K562 (cell line): ENCODE data around the gene APC2.

Experiments
- CTCF ChIP-seq, 3 experiments: IDR thresholded peaks in 2 of 3; conservative IDR thresholded peaks in 1 of 3; 2 replicates each; pipeline ENCODE4 v1.5.1; 2011 to 2012; ENCODE audit warnings: low read length in 3 of 3, mild to moderate bottlenecking in 3 of 3, control low read depth in 2 of 3, improper control_type of control experiment in 1 of 3, inconsistent platforms in 1 of 3, low read depth in 1 of 3, mixed read lengths in 1 of 3, moderate library complexity in 1 of 3; ENCODE audit not compliant: insufficient read depth in 2 of 3
- EP300 ChIP-seq: IDR thresholded peaks from 2 replicates; pipeline ENCODE4 v1.6.1; 2012; ENCODE audit warnings: low read length, improper control_type of control experiment
- FUS ChIP-seq: fragments of 200-400 bp; formaldehyde crosslinking; optimal IDR thresholded peaks from 2 replicates; pipeline ENCODE3; 2017; ENCODE audit warnings: low read depth, low read length
- NFIC ChIP-seq: fragments of 450-650 bp; IDR thresholded peaks from 2 replicates; pipeline ENCODE4 v1.6.1; 2017; ENCODE audit warnings: mild to moderate bottlenecking, inconsistent platforms
- POLR2A ChIP-seq: fragments of 450-650 bp; conservative IDR thresholded peaks from 2 replicates; pipeline ENCODE4 v1.6.1; 2016
- POLR2AphosphoS5 ChIP-seq: IDR thresholded peaks from 2 replicates; pipeline ENCODE4 v1.6.1; 2011; ENCODE audit warnings: mild to moderate bottlenecking, low read depth, low read length, moderate library complexity; ENCODE audit not compliant: control insufficient read depth, insufficient read depth
- SP2 ChIP-seq: IDR thresholded peaks from 2 replicates; pipeline ENCODE4 v1.6.1; 2011; ENCODE audit warnings: mild to moderate bottlenecking, low read depth, low read length, moderate library complexity; ENCODE audit not compliant: poor library complexity, severe bottlenecking; ENCODE audit errors: extremely low read depth
- TEAD1 ChIP-seq, 2 experiments: fragments of 450-650 bp in 1 of 2; sonication (generic) in 1 of 2; formaldehyde crosslinking; IDR thresholded peaks; 2 replicates each; pipeline versions ENCODE4 v1.4.0 to v1.8.0; 2020 to 2022; ENCODE audit warnings: mild to moderate bottlenecking in 2 of 2, missing genetic modification reagents in 1 of 2
- ZFP91 ChIP-seq: sonication (generic); formaldehyde crosslinking; IDR thresholded peaks from 2 replicates; pipeline ENCODE4 v1.8.0; 2022; ENCODE audit warnings: mild to moderate bottlenecking, missing genetic modification reagents
- ZNF766 ChIP-seq: fragments of 200-800 bp; sonication (Bioruptor generic); conservative IDR thresholded peaks from 2 replicates; pipeline ENCODE4 v1.6.1; 2016; ENCODE audit warnings: missing genetic modification characterization, missing compliant biosample characterization
- TF ChIP-seq, protein P1 (sequence below): fragments of 450-650 bp; IDR thresholded peaks from 2 replicates; pipeline ENCODE4 v1.7.0; 2016; ENCODE audit warnings: borderline replicate concordance

- TF ChIP-seq FUS (no peak), EP300 (no peak), SP2 (no peak), CTCF (IDR thresholded peaks at IDR 0.05 in 2 of 3, conservative IDR thresholded peaks at IDR 0.05 in 1 of 3; ENCODE audit: insufficient read depth in 2 of 3, low read depth in 1 of 3, low read length in 3 of 3) (no peak), POLR2A (no peak; the same call in 1 of the 2 replicates), POLR2AphosphoS5 (no peak), ZFP91 (CRISPR knock-in tag) (no peak), NFIC (no peak), TEAD1 (CRISPR knock-in tag; IDR thresholded peaks at IDR 0.05) (no peak), ZNF766 (CRISPR knock-in tag) (no peak)
- TF ChIP-seq, protein P1, sequence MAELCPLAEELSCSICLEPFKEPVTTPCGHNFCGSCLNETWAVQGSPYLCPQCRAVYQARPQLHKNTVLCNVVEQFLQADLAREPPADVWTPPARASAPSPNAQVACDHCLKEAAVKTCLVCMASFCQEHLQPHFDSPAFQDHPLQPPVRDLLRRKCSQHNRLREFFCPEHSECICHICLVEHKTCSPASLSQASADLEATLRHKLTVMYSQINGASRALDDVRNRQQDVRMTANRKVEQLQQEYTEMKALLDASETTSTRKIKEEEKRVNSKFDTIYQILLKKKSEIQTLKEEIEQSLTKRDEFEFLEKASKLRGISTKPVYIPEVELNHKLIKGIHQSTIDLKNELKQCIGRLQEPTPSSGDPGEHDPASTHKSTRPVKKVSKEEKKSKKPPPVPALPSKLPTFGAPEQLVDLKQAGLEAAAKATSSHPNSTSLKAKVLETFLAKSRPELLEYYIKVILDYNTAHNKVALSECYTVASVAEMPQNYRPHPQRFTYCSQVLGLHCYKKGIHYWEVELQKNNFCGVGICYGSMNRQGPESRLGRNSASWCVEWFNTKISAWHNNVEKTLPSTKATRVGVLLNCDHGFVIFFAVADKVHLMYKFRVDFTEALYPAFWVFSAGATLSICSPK = no peak
Observed at GRCh38 chr19:1495051-1495798, 45.3 kb downstream of the APC2 start.
